HFFc6 (cell line): Measurements from ENCODE around the gene HOXC5. TPM values are rescaled to one million over a fixed set of nuclear protein-coding genes. Genes with fewer than 3 reads are reported as not detected.
"Not testable (repeated sequence)": the region's sequence is repeated elsewhere in the genome, so short reads cannot be mapped to it uniquely, and the experiment has no call there.

Source experiments
- DNase-seq: peaks from one replicate; pipeline ENCODE4 v3.0.0-alpha.2; 2018
- H3K27ac Mint-ChIP-seq: 2 replicates; pipeline ENCODE4 v1.8.0; 2020; ENCODE audit warnings: mild to moderate bottlenecking, mixed read lengths
- H3K27me3 Mint-ChIP-seq: 2 replicates; pipeline ENCODE4 v1.8.0; 2021; ENCODE audit warnings: mild to moderate bottlenecking, moderate library complexity, mixed read lengths; ENCODE audit not compliant: insufficient read depth
- H3K36me3 Mint-ChIP-seq: 2 replicates; pipeline ENCODE4 v1.8.0; 2021; ENCODE audit warnings: low read depth, mixed read lengths
- H3K4me1 Mint-ChIP-seq: 2 replicates; pipeline ENCODE4 v1.8.0; 2020; ENCODE audit warnings: low read depth, mixed read lengths
- H3K4me3 Mint-ChIP-seq: 2 replicates; pipeline ENCODE4 v1.8.0; 2020; ENCODE audit warnings: mild to moderate bottlenecking, moderate library complexity, mixed read lengths
- H3K9me3 Mint-ChIP-seq: 2 replicates; pipeline ENCODE4 v1.8.0; 2020; ENCODE audit warnings: mild to moderate bottlenecking, mixed read lengths
- total RNA-seq, 6 experiments: library from RNA; stranded (reverse); fragmentation: NEBNext Ultra II Directional; extraction: Animal tissue kit (Norgen Biotek cat#: 25700); gene quantifications; 2 replicates in 1 of 6; 3 replicates in 5 of 6; pipeline ENCODE4 v1.2.3, GENCODE V29; 2021
- TF ChIP-seq, protein P1 (sequence below): fragments of 200-600 bp; sonication (generic); IDR thresholded peaks from 2 replicates; pipeline ENCODE4 v1.5.0; 2021; ENCODE audit warnings: antibody characterized with exemption, mild to moderate bottlenecking

Gene HOXC5
- total RNA-seq, 6 experiments from 2014 or later: 0.13 TPM; not detected in 5

DNA sequence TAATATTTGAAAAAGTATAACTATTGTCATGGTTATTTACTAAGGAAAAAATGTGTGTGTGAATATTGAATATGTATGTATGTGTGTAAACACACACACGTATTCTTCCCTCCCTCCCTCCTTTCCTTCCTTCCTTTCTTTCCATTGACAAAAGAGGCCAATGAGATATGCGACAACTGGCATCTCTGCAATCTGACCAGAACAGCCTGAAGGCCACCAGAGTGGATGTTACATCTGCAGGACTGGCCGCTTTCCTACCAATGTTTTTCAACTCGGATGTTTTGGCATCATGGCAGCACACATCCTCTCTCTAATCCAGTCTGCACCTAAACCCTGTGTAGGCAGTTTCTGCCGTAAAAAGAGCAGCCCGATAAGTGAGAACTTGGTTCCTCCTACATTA is 41.5 kb downstream of the HOXC5 start:
- Mint-ChIP-seq H3K4me1 (no peaks in the 10 kb centered on the region), H3K9me3 (no peaks in the 10 kb centered on the region; the same call in 1 of the 2 replicates), H3K36me3 (no peaks in the 10 kb centered on the region), H3K4me3 (no peak overlapping the region), H3K27me3 (peaks cover 54% of the 10 kb centered on the region), H3K27ac (no peak overlapping the region)
- TF ChIP-seq, protein P1, sequence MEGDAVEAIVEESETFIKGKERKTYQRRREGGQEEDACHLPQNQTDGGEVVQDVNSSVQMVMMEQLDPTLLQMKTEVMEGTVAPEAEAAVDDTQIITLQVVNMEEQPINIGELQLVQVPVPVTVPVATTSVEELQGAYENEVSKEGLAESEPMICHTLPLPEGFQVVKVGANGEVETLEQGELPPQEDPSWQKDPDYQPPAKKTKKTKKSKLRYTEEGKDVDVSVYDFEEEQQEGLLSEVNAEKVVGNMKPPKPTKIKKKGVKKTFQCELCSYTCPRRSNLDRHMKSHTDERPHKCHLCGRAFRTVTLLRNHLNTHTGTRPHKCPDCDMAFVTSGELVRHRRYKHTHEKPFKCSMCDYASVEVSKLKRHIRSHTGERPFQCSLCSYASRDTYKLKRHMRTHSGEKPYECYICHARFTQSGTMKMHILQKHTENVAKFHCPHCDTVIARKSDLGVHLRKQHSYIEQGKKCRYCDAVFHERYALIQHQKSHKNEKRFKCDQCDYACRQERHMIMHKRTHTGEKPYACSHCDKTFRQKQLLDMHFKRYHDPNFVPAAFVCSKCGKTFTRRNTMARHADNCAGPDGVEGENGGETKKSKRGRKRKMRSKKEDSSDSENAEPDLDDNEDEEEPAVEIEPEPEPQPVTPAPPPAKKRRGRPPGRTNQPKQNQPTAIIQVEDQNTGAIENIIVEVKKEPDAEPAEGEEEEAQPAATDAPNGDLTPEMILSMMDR: no peak
- DNase-seq: no peak

- DNase-seq: no peak
- TF ChIP-seq, protein P1: no peak
- Mint-ChIP-seq H3K9me3 (no peaks in the 10 kb centered on the region; the same call in 1 of the 2 replicates), H3K27ac (no peak overlapping the region), H3K4me3 (no peak overlapping the region), H3K27me3 (peaks cover 57% of the 10 kb centered on the region), H3K4me1 (no peaks in the 10 kb centered on the region), H3K36me3 (no peaks in the 10 kb centered on the region)
Observed at GRCh38 chr12:54075409-54075808, 42.6 kb downstream of the HOXC5 start.

DNA sequence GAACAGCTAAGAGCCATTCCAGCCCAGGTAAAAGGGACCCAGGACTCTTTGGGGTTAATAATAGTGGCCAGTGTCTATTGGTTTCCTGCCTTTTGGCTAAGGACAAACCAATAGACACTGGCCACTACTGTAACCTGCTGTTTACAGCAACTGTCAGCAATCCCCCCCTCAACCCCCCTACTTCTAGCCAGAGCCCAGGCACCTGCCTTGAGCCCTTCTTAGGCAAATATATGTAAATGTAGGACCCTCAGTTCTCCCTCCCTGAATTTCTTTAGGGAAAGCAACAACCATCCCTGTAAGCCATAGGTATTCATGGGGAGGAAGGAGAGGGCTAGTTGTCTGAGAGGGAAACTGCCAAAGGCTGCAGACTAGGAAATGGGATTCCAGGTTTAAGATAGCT is 43.1 kb downstream of the HOXC5 start:
- Mint-ChIP-seq H3K27ac (no peak overlapping the region), H3K4me1 (no peaks in the 10 kb centered on the region), H3K9me3 (no peaks in the 10 kb centered on the region; the same call in 1 of the 2 replicates), H3K36me3 (no peaks in the 10 kb centered on the region), H3K4me3 (no peak overlapping the region), H3K27me3 (peaks cover 62% of the 10 kb centered on the region)
- TF ChIP-seq, protein P1: no peak
- no peak for DNase-seq

GRCh38 chr12:54077843-54078242 is 45.0 kb downstream of the HOXC5 start:
- not testable (repeated sequence) for H3K27ac Mint-ChIP-seq

DNA sequence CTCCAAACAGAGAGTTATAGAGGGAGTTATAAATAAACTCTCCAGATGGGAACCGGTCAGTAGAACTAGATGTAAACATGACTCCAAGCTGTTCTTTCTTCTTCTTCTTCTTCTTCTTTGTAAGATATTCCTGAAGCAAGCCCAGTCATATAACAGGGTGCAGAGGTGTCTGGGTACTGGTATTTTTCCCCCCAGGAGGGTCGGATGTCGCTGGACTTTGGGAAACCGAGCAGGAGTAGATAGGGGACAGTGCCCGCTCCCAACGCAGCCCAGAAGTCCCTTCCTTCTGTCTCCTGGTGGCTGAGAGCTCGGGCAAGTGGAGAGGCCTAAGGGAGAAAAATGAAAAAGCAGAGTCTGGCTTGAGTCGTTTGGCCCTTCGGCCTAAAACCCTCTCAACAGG is 46.3 kb downstream of the HOXC5 start:
- H3K9me3 Mint-ChIP-seq, H3K36me3 Mint-ChIP-seq, H3K4me1 Mint-ChIP-seq, H3K4me3 Mint-ChIP-seq, DNase-seq, H3K27ac Mint-ChIP-seq: not testable (repeated sequence)
- H3K27me3 Mint-ChIP-seq: peaks cover 73% of the 10 kb centered on the region

More at GRCh38 chr12:54077843-54078242, 45.0 kb downstream of the HOXC5 start:
- not testable (repeated sequence) for DNase-seq, H3K4me1 Mint-ChIP-seq, H3K36me3 Mint-ChIP-seq, H3K9me3 Mint-ChIP-seq
- peaks cover 73% of the 10 kb centered on the region for H3K27me3 Mint-ChIP-seq
- peak overlapping the region; percentile 72; the same call in 1 of the 2 replicates for H3K4me3 Mint-ChIP-seq

GRCh38 chr12:54080008-54080924 is 47.4 kb downstream of the HOXC5 start:
- not testable (repeated sequence) for H3K36me3 Mint-ChIP-seq, H3K4me3 Mint-ChIP-seq, H3K9me3 Mint-ChIP-seq, H3K27ac Mint-ChIP-seq, H3K4me1 Mint-ChIP-seq, DNase-seq
- peaks cover 75% of the 10 kb centered on the region for H3K27me3 Mint-ChIP-seq

- H3K36me3 Mint-ChIP-seq, H3K4me1 Mint-ChIP-seq, H3K9me3 Mint-ChIP-seq, H3K27ac Mint-ChIP-seq, DNase-seq: not testable (repeated sequence)
- peak overlapping the region; percentile 58; the same call in 1 of the 2 replicates for H3K4me3 Mint-ChIP-seq
- peaks cover 76% of the 10 kb centered on the region for H3K27me3 Mint-ChIP-seq
Observed at GRCh38 chr12:54081053-54081514, 48.2 kb downstream of the HOXC5 start.

- not testable (repeated sequence) for DNase-seq, H3K4me1 Mint-ChIP-seq, H3K9me3 Mint-ChIP-seq, H3K36me3 Mint-ChIP-seq, H3K27ac Mint-ChIP-seq, H3K4me3 Mint-ChIP-seq
- peaks cover 71% of the 10 kb centered on the region for H3K27me3 Mint-ChIP-seq
Observed at GRCh38 chr12:54081581-54082396, 48.9 kb downstream of the HOXC5 start.
